ENCODE measurements around the gene IL23R.

GRCh38 chr1:67236277-67236676 is 70.0 kb downstream of the IL23R start:
- TF ChIP-seq CTCF (IDR thresholded peaks at IDR 0.05) (no peak), POLR2A (IDR thresholded peaks at IDR 0.05) (no peak)
